GM21529 (cell line): Measurements from ENCODE around the gene SMAD3.
"Not testable (repeated sequence)": the region's sequence is repeated elsewhere in the genome, so short reads cannot be mapped to it uniquely, and the experiment has no call there.

Source experiments
- ATAC-seq: cut with Tn5 transposase; IDR thresholded peaks from one replicate; pipeline ENCODE4 v1.9.1; 2021; ENCODE audit not compliant: unreplicated experiment

SMAD3 gene

DNA sequence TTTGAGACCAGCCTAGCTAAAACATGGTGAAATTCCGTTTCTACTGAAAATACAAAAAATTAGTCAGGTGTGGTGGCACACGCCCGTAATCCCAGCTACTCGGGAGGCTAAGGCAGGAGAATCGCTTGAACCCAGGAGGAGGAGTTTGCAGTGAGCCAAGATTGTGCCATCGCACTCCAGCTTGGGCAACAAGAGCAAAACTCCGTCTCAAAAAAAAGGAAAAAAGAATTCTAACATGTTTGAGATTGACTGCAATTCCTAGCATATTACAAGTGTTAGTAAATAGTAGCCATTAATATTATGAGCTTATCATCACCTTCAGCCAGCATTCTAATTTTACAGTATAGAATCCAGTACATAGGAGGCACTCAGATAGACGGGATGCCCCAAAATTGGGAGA lies 57.9 kb downstream of the SMAD3 start:
- ATAC-seq, result not testable (repeated sequence)

DNA sequence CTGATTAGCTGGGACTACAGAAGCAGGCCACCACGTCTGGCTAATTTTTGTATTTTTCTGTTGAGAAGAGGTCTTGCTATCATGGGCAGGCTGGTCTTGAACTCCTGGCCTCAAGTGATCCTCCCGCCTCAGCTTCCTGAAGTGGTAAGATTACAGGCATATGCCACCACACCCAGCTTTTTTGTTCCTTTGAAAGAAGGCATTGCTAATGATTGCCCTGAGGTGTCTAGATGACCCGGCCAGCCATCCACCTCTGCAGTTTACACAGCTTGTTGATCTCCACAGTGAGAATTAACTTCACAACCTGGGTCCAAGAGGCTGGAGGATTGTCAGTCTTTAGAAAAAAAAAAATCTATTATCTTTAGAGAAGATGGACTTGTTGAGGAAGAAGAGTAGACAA lies 58.7 kb downstream of the SMAD3 start:
- ATAC-seq, result no peak

GRCh38 chr15:67124911-67125588 lies 59.6 kb downstream of the SMAD3 start:
- no peak for ATAC-seq

DNA sequence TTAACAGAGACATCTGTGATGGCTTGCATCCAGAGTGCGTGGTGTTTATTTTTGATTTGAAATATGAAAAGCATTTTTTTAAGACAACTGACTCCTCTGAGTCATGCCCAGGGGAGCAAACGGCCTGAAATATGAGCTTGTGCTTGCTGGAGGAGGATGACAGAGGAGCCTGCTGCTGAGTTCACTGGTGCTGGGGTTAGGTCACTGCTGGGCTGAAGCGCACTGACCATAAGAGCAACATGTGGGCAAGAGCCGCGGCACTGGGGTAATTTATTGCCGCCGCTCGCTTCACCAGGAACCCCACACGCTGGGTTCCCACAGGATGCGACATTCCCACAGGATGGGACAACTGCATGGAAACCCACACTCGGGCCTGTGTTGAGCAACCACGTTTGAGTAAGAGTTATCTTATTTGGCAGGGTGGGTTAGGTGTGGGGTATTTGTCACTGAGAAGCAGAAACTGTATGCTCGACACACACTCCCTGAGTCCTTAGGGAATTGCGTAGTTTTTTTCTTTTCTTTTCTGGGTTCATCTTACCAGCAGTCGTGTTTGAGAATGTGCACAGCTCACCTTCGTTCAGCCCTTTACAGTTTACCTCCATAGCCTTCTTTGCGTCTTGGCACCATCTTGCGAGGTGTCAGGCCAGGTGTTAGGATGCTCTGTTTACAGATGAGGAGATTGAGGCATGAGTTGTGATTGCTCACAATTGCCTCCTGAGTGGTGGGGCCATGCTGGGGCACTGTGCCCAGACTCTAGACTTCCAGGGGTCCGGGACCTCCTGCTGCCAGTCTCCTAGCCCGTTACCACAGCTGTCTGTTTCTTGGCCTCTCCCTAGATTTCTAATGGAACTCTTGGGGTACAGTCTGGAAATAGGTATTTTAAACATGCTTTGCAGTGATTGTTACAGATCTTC lies 60.4 kb downstream of the SMAD3 start:
- ATAC-seq, result no peak

DNA sequence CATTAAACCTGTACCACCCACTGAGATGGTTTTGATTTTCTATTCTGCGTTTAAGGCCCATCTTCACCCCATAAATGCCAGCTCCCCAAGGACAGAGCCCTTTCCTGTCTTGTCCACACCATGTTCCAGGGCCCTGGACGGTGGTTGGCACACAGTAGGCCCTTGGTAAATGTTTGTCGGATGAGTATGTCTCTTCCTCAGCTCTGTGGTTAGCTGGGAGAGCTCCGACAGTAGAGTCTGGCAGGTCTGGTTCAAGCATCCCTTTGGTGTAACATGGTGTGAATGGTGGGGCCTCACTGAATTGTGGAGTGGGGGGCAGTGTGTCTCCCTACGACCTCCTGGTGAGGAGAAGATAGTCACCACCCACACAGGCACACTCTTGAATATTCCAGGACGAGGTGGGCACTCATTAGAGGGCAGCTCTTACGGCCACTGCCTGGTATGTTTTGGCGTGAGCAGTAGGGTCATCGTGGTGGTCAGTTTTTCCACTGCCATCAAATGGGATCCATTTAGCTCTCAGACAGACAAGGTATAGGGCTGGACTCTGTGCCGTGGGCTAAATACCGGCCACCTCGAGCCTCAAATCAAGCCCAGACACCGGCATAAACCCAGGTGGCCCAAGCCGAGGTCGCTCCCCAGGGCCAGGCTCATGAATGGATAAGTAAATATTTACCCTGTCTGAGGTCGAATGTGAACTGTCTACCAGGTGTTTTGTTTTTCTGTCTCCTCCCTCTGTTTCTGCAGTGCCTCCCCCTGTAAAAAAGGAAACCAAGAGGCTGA lies 61.3 kb downstream of the SMAD3 start:
- no peak for ATAC-seq

DNA sequence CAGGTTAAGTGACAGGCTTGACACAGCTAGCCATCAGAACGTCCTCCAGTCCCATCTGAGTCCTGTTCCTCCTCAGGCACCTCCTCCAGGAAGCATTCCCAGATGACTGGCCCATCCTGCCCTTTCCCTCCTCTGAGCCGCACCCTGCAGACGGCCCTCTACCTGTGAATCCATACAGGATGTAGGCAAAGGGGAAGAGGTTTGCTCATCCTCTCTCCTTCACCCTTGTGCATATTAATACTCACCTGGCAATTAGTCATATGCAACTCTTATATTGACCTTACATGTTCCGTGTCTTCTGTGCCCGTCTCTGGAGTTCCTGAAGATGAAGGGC lies 61.9 kb downstream of the SMAD3 start:
- ATAC-seq, result no peak

- ATAC-seq, result no peak
Measured at GRCh38 chr15:67127965-67128364, 62.6 kb downstream of the SMAD3 start.

DNA sequence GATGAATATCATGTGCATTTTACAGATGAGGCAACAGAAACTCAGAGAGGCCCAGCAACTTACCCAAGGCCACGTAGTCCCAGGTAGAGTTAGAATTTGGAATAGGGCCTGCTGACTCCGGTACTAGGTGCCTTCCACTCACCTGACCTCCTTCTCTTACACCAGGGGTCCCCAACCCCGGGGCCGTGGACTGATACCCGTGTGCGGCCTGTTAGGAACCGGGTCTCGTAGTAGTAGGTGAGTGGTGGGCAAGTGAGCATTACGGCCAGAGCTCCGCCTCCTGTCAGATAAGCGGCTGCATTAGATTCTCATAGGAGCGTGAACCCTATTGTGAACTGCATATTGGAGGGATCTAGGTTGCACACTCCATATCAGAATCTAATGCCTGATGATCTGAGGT lies 64.8 kb downstream of the SMAD3 start:
- no peak for ATAC-seq

- ATAC-seq, result no peak
Measured at GRCh38 chr15:67130673-67131601, 65.5 kb downstream of the SMAD3 start.

DNA sequence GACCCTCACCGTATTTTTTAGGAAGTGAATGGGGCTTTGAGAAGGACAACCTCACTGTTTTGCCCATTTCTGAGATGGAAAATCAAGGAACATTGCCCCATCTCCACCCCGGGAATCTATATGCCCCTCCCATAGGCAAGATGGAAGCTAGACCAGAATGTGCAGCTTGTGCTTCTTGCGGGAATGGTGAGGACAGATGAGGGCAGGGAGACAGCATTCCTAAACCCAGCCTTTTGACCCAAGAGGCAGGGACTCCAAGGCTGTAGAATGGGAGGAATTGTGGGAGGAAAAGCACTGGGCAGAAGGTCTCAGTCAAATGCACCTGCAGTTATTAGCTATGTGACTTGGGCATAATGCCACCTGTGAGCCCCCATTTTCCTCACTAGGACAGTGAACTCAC lies 66.9 kb downstream of the SMAD3 start:
- ATAC-seq, result no peak

- ATAC-seq, result no peak
Measured at GRCh38 chr15:67133026-67133425, 67.6 kb downstream of the SMAD3 start.

GRCh38 chr15:67133738-67134066 lies 68.3 kb downstream of the SMAD3 start:
- peak; percentile 12 for ATAC-seq

GRCh38 chr15:67134067-67134838 lies 68.9 kb downstream of the SMAD3 start:
- ATAC-seq, result peak; percentile 80

DNA sequence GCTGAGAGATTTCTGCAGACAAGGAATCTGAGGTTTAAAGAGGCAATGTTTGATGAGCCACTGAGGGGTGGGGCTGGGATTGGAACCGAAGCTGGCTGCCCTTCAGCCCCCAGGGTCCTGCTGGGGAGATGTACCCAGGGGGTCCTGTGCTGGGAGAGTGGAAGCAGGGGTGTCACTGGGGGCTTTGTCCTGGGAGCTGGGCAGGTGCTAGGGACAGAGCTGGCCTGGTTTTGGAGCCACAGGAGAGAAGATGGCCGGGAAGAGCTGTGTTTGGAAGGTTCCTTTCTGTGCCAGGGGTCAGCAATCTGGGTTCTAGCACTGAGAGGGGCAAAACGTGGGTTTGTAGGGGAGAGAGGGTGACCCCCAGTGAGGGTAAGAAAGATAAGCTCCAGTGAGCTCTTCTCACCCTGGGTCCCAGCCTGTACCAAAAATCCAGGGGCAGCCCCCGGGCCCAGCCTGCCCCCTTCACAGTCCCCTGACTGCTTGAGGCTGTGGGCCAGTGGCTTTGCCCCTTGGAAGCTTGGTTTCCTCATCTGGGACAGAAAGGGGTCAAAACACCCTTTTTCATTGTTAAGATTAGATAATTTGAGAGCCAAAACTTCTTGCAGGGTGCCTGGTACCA lies 69.6 kb downstream of the SMAD3 start:
- no peak for ATAC-seq

GRCh38 chr15:67135494-67135893 lies 70.1 kb downstream of the SMAD3 start:
- no peak for ATAC-seq

DNA sequence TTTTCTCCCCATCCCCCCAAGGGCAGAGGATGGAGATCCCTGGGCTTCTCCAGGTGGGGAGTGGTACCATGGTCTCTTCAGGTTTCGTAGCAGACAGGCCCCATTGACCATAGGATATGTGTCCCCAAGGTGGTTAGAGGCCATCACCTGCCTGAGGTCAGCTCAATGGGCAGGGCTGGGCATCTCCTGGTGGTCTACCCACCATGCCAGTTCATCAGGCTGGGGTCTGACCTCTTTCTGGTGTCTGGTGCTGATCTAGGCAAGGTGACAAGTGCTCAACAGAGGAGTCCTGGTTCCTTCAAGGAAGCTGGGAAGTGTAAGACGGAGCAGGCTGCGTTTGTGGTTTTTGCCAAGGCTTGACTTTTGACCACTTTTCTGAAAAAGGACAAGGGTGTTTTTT lies 71.4 kb downstream of the SMAD3 start:
- no peak for ATAC-seq

DNA sequence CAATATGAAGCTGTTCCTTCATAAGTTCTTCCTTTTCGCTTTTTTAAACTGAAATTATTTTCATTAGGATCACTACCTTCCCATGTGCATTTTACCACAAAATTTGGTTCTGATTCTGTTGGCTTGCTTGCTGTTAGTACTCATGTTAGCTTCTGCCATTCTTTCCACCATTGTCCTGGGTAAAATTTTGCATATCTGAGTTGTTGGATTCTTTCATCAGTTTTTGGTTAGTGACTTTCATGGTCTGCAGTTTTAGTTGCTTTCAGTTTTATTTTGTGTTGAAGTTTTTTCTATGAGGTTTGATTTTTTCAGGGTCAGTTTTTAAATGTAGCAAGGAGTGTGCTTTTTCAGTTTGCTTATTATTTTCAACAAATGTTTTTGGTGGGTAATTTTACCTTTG lies 71.9 kb downstream of the SMAD3 start:
- ATAC-seq, result no peak

DNA sequence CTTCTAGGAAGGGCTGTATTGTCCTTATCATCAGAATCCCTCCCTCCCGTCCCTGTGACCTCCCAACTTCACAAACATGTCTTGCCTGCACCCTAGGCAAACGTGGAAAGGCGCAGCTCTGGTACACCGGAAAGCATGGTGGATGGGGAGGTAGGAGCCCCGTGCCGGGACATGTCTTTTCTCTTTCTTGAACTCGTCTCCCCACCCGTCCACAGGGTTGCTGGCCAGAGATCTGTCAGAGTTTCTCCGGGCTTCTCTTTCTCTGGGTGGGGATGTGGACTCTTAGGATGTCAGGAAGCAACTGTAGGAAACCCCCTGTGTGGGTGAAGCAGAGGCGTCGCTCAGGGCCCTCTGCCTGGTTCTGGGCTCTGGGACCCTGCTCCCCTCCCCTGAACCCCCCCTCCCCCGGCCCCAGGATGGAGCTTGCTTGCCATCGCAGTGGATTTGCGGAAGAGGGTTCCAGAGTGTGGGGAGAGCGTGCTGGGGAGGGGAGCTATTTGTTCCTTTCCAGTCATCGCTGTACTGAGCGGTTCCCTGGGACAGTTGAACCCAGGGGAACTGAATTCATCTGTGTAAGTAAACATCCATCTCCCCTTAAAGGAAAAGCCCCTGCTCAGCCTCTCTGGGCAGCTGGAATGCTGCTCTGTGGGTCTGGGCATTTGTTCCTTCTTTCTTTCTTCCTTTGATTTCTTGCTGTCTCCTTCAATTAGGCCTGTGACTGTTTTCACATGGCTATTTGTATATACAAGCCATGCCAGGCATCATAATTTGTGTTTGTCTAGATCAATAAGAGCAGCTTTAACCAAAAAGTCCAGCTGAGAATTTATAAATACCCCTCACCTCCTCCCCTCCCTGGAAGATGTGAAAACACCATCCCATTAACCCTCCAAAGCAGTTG lies 72.8 kb downstream of the SMAD3 start:
- no peak for ATAC-seq
